SK-N-DZ (cell line): ENCODE measurements around the gene WNT10A. TPM values are rescaled to one million over a fixed set of nuclear protein-coding genes. Genes with fewer than 3 reads are reported as not detected.
"Not testable (repeated sequence)": the region's sequence is repeated elsewhere in the genome, so short reads cannot be mapped to it uniquely, and the experiment has no call there.

Experiments used
- DNase-seq: peaks from one replicate; pipeline ENCODE4 v3.0.0-alpha.2; 2015; ENCODE audit warnings: low spot score
- polyA plus RNA-seq, 2 experiments: library from polyadenylated mRNA; depleted of rRNA; stranded (reverse); fragments of >200 nt; gene quantifications; 2 replicates each; pipeline ENCODE4 v1.2.3, GENCODE V29; 2014

Gene WNT10A
- polyA plus RNA-seq (2014; cell fraction: cytosol; rRNA removed), result 0.19 TPM in 1 of 2 replicates, not detected in the other
- polyA plus RNA-seq (2014; cell fraction: nucleus; rRNA removed), result 0.70 TPM in 1 of 2 replicates, not detected in the other

DNA sequence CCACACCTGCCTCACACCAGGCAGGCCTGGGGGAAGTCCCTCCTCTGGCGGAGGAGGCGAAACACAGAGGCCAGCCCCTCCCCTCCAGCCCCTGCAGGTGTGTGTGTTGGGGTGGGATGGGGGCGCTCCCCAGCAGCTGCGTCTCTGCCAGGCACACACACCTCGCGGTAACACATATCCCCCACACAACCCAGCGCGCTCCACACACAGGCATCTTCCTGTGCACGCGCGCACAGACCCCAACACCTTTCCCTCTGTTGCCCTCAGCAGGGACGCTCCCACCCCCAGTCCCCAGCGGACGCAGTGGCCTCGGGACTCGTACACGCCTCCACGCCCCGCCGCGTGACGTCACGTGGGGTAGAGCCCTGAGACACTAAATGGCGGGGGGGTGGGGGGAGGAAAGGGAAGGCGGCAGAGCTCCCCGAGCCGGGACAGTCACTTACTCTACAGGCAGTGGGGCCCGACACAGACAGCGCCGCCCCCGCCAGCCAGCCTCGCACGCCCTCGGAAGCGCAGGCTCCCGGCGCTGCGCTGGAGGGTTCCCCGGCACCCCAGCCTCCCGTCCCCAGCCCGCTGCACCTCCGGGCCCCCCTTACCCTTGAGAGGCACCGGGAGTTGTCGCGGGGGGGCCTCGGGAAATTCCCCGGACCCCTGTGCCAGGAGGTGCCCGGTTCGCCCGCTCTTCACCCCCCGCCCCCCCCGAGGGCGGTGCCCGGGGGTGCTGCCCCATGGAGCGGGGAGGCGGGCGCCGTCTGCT lies at the start of gene WNT10A:
Gene WNT10A (plus strand): TSS at position 751 of the 757 bp plus-strand sequence. CDS start 144 bp downstream, outside the sequence.
- no peak for DNase-seq

DNA sequence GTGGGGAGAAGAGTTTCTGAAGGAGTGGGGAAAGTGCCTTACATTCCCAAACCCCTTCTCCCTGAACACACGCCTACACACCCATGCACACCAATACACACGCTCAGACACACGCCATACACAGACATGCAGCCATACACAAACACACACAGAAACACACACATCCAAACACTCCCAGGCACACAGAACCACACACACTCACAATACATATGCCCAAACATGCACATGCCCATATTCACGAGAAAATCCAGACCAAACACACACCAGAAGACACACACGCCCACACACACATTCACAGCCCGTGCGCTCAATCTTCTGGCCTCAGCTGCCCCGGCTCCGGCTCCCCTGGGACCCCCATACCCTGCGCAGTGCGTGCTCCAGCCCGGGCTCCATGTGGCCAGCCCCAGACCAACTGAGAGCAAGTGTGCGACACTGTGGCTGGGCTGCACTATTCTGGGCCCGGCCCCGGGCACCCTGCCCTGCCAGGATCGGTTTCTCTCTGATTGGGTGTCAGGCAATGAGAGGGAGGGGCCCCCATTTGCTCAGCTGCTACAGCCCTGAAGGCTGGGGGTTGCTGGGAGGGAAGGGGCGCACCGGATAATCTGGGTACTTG lies 49.2 kb upstream of the WNT10A start, which contains the start of gene PRKAG3:
Gene PRKAG3 (minus strand): TSS at position 426 of the 613 bp plus-strand sequence.
- no peak for DNase-seq

DNA sequence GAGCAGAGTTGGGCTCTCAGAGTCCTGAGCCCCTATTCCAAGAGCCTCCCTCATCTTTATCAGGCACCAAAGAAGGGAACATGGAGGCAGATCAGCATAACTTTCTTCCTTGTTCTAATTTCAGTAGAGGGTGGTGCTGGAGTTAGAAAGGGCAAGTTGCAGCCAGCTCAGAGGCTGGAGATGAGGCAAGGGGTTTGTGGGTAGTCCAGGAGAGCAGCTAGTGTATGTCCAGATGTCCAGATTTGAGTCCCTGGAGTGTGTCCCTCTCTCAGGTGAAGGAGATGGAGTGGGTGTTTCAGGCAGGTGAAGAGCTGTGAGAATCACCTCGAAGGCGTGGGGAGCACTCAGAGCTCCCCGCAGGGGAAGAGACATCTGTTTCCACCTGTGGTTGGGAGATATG lies 48.6 kb upstream of the WNT10A start:
- DNase-seq, result no peak

DNA sequence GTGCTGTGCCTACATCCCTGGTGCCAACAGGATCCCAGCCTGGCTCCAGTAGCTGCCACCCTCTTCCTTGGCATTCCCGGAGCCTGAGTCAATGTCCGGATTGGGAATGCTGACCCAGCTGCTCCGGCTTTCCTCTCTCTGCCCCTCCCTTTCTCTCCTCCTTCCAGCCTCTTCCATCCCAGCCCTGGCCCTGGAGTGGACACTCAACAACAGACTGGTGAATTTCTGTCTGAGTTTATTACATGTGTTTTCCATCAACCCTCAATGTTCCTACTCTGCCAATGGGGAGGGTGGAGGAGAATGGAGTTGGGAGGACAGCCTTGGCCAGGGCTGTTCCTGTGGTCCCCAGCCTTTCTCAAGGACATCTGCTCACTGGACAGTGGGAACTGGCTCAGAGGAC lies 48.1 kb upstream of the WNT10A start:
- DNase-seq, result no peak

DNA sequence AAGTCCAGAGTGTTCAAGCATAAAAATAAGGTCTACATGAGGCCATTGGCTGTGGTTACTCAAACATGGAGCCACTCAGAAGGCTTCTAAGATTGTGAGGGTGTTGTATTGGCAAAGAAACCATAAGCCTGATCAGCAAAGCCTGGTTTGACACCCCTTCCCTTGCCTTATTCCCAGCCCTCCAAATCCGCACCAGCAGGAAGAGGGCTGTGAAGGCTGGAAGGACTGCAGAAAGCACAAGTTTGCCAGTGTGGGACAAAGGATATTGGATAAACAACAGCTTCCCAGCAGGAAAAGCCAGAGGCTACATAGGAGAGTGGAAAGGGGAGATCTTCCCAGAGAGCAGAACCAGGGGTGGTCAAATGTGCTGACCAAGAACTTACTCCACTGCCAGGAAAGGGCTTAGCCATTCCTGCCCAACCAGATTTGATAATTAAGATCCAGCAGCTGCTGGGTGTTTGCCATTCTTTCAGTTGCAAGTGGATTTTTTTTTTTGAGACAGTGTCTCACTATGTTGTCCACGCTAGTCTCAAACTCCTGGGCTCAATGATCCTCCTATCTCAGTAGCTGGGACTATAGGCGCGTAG lies 47.5 kb upstream of the WNT10A start:
- no peak for DNase-seq

DNA sequence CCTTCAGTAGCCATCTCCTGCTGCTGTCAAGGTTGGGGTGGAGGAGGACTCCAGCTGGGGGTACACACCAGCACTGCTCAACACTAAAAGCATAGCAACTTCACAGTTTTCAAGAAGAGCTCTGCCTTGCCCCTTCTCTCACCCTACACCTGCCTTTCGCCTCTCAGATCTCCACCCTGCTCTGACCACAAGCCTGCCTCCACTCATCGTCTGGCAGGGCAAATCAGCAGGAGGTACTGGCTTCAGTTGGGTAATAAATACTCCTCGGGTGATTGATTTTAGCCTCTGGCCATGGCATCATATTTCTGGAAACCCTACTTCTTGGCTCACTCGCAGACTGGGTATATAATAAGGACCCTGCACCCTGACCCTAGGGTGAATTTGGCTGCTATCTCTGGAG lies 46.0 kb upstream of the WNT10A start:
- no peak for DNase-seq

DNA sequence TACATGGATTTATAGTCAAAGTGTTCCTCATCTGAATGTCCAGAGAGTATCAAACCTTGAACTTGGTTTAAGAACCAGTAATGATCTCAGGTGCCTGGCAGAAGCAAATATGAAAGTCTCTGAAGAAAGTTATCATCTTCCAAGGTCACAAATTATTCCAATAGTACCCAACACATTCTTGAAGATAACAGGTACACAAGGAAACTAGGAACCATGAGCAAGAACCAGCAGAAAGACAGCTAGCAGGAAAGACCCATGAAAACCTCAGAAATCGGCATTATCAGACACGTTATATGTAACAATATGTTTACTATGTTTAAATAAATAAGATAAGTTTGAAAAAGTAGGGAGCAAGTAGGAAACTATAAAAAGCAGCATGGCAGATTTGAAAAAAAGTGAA lies 43.2 kb upstream of the WNT10A start:
- DNase-seq, result no peak

DNA sequence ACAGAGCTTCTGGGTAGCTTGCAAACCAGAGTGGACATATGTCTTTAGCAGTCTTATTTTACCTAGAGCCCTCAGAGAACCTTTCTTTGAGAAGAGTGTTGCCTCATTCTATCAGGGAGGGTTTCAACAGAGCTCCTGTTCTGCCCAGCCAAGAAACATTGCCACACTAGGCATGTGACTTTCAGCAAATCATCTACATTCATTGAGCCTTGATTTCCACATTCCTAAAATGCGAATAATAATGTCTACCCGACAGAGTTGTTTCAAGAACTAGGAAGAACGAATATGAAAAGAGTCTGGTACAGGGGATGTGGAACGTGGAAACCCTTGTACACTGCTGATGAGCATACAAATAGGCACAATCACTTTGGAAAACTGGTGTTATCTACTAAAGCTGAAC lies 41.2 kb upstream of the WNT10A start:
- DNase-seq, result no peak

DNA sequence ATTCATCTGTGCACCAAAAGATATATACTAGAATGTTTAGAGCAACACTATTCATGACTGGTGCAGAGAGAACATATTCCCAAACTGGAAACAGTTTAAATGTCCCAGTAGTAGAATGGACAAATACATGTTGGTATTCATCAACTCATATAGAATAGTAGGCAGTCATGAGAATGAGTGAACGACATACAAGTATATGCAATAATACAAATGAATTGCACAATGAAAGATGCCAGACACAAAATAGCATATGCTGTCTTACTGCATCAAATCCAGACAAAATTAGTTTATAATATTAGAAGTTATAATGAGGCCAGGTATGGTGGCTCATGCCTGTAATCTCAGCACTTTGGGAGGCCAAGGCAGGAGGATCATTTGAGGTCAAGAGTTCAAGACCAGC lies 40.8 kb upstream of the WNT10A start:
- no peak for DNase-seq

DNA sequence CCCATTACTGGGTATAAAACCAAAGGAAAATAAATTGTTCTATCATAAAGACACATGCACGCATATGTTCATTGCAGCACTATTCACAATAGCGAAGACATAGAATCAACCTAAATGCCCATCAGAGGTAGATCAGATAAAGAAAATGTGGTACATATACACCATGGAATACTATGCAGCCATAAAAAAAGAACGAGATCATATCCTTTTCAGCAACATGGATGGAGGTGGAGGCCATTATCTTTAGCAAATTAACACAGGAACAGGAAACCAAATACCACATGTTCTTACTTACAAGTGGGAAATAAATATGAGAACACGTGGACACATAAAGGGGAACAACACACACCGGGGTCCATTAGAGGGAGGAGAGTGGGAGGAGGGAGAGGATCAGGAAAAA lies 36.3 kb upstream of the WNT10A start:
- DNase-seq, result not testable (repeated sequence)

DNA sequence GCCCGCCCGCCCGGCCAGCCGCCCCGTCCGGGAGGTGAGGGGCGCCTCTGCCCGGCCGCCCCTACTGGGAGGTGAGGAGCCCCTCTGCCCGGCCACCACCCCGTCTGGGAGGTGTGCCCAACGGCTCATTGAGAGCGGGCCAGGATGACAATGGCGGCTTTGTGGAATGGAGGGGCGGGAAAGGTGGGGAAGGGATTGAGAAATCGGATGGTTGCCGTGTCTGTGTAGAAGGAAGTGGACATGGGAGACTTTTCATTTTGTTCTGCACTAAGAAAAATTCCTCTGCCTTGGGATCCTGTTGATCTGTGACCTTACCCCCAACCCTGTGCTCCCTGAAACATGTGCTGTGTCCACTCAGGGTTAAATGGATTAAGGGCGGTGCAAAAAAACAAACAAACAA lies 33.7 kb upstream of the WNT10A start:
- not testable (repeated sequence) for DNase-seq

DNA sequence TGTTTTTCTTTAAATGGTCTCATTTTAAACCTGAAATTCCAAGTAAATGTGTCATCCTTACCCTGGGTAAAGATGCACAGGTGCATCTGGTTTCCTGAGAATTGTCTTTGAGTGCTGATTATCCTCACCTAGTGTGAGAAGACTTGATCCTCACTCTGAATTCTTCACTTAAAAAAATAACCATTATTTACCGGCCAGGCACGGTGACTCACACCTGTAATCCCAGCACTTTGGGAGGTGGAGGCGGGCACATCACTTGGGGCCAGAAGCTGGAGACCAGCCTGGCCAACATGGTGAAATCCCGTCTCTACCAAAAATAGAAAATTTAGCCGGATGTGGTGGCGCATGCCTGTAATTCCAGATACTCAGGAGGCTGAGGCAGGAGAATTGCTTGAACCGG lies 30.9 kb upstream of the WNT10A start:
- DNase-seq, result no peak

DNA sequence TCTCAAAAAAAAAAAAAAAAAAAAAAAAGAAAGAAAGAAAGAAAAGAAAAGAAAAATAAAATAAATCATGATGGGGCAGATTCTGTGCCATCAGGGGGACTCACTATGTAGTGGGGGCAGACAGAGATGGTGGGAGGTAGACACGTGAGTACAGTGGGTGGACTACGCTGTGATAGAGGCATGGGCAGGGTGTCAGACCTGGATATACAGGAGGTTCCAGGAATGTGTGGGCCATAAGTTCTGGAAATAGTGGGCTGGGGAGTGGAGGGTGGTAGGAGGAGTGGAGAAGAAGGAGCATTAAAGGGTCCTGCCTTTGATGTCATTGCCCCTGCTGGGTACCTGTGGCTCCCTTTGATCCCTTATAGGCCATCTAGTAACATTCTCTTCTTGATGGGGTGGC lies 29.9 kb upstream of the WNT10A start:
- no peak for DNase-seq

DNA sequence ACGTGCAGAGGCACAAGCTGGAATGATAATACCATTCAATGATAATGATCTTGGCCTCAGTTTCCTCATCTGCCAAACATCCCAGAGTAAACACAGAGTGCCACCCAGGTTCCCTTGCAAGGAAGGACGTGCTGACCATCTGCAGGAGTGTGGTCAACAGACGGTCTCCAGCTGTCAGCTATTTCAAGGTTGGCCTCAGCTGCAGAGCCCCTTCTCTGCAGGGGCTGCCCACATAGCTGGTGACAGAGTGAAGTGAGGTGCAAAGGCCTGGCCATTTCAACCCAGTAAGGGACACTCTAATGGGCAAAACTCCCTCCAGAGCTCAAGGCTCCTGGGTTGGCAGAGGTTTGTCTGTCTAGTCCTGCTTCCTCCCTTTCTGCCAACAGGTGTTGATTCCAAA lies 29.4 kb upstream of the WNT10A start:
- no peak for DNase-seq

DNA sequence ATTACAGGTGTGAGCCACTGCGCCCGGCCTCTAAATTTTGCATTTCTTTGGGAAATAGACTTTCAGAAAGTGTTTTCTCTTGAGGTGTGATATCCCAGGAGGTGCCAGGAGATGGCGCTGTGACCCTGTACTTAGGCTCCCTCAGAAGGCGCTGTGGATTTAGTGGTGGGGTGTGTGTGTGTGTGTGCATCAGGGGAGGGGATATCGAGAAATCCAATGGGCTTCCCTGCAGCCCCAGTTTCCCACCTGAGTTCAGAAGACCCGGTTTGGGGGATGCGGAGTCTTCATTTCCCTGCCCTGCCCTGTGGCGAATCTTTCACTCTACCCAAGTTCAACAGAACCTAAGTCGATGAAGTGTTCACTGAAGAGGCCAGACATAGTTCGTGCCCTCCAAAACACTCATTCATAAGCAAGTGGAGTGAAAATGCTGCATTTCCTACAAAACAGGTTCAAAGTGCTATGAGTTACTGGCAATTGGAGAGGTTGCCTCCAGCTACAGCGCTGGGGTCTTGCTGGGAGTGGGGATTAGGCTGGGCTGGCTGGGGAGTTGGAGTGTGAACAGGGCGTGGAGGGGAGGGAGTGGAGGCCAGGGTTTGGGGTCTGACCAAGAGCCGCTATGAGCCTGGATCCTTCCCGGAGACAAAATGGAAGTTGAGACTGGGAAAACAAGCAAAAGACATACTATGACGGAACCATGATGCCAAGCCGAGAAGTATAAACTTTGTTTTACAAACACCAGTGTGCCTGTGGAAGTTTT lies 27.6 kb upstream of the WNT10A start:
- DNase-seq, result peak; percentile 69

DNA sequence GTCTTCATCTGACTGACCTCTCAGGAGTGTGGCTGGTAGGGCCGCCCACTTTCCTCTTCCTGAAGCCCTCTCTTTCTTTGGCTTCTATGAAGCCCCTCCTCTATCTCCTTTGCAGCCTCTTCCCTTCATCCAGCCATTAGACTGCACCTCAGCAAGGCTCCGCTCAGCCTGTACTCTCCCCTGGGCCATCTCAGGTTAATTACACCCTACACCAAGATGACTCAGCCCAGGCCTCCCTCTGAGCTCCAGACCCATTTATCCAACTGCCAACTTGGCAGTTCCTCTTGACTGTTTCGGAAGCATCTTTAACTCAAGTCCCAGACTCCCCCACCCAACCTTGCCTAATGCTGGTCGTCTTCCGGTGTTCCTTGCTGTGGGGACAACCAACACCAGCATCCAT lies 26.9 kb upstream of the WNT10A start:
- DNase-seq, result no peak

DNA sequence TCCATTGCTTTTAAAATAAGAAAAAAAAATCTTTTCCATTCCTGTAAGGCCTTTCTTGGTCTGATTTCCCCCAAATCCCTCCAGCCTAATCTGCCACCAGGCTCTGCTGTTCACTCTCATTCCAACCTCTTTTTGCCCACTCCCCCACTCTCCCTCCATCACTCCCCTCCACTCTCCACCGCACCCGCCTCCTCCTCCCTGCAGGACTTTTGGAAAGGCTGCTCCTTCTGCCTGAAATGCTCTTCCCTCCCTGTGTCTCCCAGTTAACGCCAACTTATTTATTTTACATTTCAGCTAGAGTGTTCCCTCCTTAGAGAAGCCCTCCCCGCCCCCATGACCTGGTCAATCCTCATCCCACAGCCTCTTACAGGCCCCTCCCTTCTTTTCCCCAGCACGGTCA lies 25.8 kb upstream of the WNT10A start:
- no peak for DNase-seq

DNA sequence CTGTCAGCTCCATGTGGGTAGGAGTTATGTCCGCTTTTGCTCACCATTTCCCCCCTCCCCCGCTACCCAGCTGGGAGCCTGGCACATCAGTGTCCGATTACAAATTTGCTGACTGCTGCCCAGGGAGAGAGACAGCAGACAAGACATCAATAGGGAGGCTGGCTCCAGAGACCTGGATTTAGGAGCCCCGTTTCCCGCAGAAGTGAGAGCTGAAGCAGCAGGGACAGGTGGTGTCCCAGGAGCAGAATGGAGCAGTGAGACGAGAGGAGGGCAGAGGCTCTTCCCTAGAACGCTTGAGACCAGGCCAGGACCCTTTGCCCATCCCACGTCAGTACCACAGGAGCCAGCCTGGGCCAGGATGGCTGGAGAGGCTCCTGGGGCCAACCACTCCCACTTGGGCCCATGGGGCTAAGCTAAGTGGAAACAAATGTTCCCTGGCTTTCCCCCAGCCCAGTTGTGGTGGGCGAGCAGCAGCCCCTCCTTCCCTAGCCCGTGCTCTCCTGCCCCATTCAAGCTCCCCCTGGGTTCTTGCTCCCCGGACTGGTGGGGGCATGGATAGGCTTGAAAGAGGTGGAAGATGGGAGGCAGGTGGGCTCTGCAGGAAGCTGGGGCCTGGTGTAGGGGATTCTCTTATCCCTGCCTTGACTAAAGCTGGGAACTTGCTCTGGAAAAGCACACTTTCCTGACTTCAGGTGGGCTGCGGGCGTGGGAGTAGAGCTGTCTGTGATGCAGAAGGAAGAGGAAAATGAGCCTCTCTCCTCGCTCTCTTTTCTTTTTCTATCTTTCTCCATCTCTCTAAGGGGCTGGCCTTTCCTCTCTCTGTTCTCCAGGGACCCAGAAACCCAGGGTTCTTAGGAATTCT lies 25.1 kb upstream of the WNT10A start:
- DNase-seq, result no peak

DNA sequence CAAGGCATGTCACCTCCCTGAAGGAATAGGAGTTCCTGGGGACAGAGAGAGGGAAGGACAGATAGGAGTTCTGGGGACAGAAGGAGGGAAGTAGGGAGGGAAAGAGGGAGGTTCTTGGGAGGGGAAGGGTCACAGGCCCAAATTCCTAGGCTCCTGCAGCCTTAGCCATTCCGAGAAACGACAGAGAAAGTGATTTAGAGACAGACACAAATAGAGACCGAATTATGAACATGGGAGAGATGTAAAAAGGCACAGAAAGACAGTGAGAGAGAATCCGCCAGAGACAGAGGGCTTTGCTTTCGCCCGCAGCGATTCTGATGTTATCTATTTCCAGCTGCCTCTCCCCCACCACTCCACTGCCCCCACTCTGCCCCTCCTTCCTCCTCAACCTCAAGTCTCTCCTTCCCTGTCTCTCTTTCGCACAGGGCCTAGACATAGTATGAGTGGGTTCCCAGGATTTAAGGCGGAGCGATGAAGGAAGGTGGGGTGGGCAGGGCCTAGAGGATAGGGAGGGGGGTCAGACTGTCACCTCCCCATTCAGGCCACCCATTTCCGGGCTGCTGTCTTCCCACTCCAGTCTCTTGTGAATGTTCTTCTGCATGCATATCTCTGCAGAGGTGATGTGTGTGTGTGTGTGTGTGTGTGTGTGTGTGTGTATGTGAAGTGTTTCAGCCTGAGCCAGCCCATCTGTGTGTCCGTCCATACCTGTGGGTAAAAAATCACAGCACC lies 24.3 kb upstream of the WNT10A start:
- DNase-seq, result peak; percentile 48

DNA sequence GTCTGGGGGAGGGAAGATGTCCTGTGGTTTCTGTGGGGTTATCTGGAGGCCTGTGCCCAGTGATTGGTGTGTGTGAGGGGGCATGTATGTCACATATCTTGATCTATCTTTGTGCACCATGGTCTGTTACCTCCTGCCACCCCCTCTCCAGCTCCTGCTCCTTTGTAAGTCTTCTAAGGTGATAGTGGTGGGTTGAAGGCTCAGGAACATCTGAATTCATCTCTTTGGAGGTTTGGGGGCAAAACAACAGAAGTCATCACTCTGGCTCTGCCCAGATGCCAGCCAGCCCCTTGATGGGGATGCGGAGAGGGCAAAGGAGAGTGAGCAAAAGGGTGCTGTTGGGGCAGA lies 23.8 kb upstream of the WNT10A start:
- DNase-seq, result no peak
